GM23338 (cell line): ENCODE results near the gene ZFP36. TPM values are rescaled to one million over a fixed set of nuclear protein-coding genes. Genes with fewer than 3 reads are reported as not detected.
A peak's percentile ranks its signal among the peaks of the same experiment; 100 is the strongest.

Experiments used
- ATAC-seq: fragments of 200-7000 bp; cut with Tn5 transposase; 3 replicates; pipeline ENCODE4 v1.9.1; 2020
- DNase-seq: peaks from one replicate; pipeline ENCODE4 v3.0.0-alpha.2; 2015; ENCODE audit warnings: low spot score
- H2AFZ ChIP-seq: fragments of 200-600 bp; sonication (generic); 2 replicates; pipeline ENCODE4 v1.8.0; 2016; ENCODE audit warnings: antibody characterized with exemption, mild to moderate bottlenecking, moderate library complexity
- H3F3A ChIP-seq: fragments of 200-600 bp; sonication (generic); replicated peaks from 2 replicates; pipeline ENCODE4 v1.8.0; 2017; ENCODE audit warnings: antibody characterized with exemption, mixed run types, low read depth
- H3K27ac ChIP-seq: fragments of 200-600 bp; sonication (generic); 2 replicates; pipeline ENCODE4 v1.6.1; 2016; ENCODE audit warnings: low read depth
- H3K27me3 ChIP-seq: fragments of 200-600 bp; sonication (generic); 2 replicates; pipeline ENCODE4 v1.8.0; 2016; ENCODE audit warnings: mild to moderate bottlenecking, mixed run types, moderate library complexity; ENCODE audit not compliant: insufficient read depth
- H3K36me3 ChIP-seq: fragments of 200-600 bp; sonication (generic); 2 replicates; pipeline ENCODE4 v1.8.0; 2016; ENCODE audit warnings: mild to moderate bottlenecking; ENCODE audit not compliant: insufficient read depth
- H3K4me1 ChIP-seq: fragments of 200-600 bp; sonication (generic); 2 replicates; pipeline ENCODE4 v1.8.0; 2016; ENCODE audit warnings: mild to moderate bottlenecking, moderate library complexity; ENCODE audit not compliant: insufficient read depth
- H3K4me2 ChIP-seq: fragments of 200-600 bp; sonication (generic); 2 replicates; pipeline ENCODE4 v1.7.1; 2017; ENCODE audit warnings: mixed run types
- H3K4me3 ChIP-seq: fragments of 200-600 bp; sonication (generic); 2 replicates; pipeline ENCODE4 v1.6.1; 2016; ENCODE audit warnings: mixed run types
- H3K79me2 ChIP-seq: fragments of 200-600 bp; sonication (generic); replicated peaks from 2 replicates; pipeline ENCODE4 v1.8.0; 2017; ENCODE audit warnings: mild to moderate bottlenecking; ENCODE audit not compliant: insufficient read depth
- H3K9me2 ChIP-seq: fragments of 200-600 bp; sonication (generic); 2 replicates; pipeline ENCODE4 v1.8.0; 2017; ENCODE audit not compliant: insufficient read depth
- H4K20me1 ChIP-seq: fragments of 200-600 bp; sonication (generic); replicated peaks from 2 replicates; pipeline ENCODE4 v1.8.0; 2017; ENCODE audit warnings: mild to moderate bottlenecking; ENCODE audit not compliant: insufficient read depth
- H3K27ac Mint-ChIP-seq: 2 replicates; pipeline ENCODE4 v1.8.0; 2020; ENCODE audit warnings: inconsistent platforms, mild to moderate bottlenecking, moderate library complexity, mixed read lengths
- H3K27me3 Mint-ChIP-seq: 3 replicates; pipeline ENCODE4 v1.8.0; 2022; ENCODE audit warnings: low read depth, mild to moderate bottlenecking, moderate library complexity, mixed read lengths, inconsistent platforms; ENCODE audit not compliant: insufficient read depth, poor library complexity
- H3K36me3 Mint-ChIP-seq: 3 replicates; pipeline ENCODE4 v1.8.0; 2021; ENCODE audit warnings: low read depth, mild to moderate bottlenecking, inconsistent platforms, moderate library complexity, mixed read lengths
- H3K4me1 Mint-ChIP-seq: 3 replicates; pipeline ENCODE4 v1.8.0; 2020; ENCODE audit warnings: mild to moderate bottlenecking, inconsistent platforms, mixed read lengths
- H3K4me3 Mint-ChIP-seq: 3 replicates; pipeline ENCODE4 v1.8.0; 2021; ENCODE audit warnings: moderate library complexity, mild to moderate bottlenecking, inconsistent platforms, mixed read lengths
- H3K9me3 Mint-ChIP-seq: 3 replicates; pipeline ENCODE4 v1.8.0; 2020; ENCODE audit warnings: moderate library complexity, mild to moderate bottlenecking, inconsistent platforms, mixed read lengths
- CREB1 ChIP-seq: fragments of 250-450 bp; sonication (Bioruptor Pico); IDR thresholded peaks from 2 replicates; pipeline ENCODE4 v1.5.0; 2020; ENCODE audit warnings: low read depth, mild to moderate bottlenecking, moderate library complexity
- CTCF ChIP-seq, 2 experiments: fragments of 200-600 bp in 1 of 2; sonication (generic) in 1 of 2; conservative IDR thresholded peaks; 2 replicates each; pipeline versions ENCODE4 v1.5.1 to v1.6.1; 2016 to 2017; ENCODE audit warnings: antibody characterized with exemption in 2 of 2, low read depth in 2 of 2, mild to moderate bottlenecking in 2 of 2, moderate library complexity in 1 of 2
- ETS1 ChIP-seq: IDR thresholded peaks from 2 replicates; pipeline ENCODE4 v1.6.1; 2016; ENCODE audit warnings: antibody characterized with exemption
- EZH2 ChIP-seq: fragments of 200-600 bp; sonication (generic); IDR thresholded peaks from one replicate; pipeline ENCODE4 v1.8.0; 2017; ENCODE audit warnings: antibody characterized with exemption, mild to moderate bottlenecking, low read depth; ENCODE audit not compliant: unreplicated experiment
- EZH2phosphoT487 ChIP-seq: fragments of 200-600 bp; sonication (generic); IDR thresholded peaks from one replicate; pipeline ENCODE4 v1.8.1; 2018; ENCODE audit warnings: antibody characterized with exemption; ENCODE audit not compliant: unreplicated experiment
- JUNB ChIP-seq: IDR thresholded peaks from one replicate; pipeline ENCODE4 v1.6.1; 2016; ENCODE audit warnings: antibody characterized with exemption; ENCODE audit not compliant: unreplicated experiment
- NANOG ChIP-seq: IDR thresholded peaks from 2 replicates; pipeline ENCODE4 v1.6.1; 2016; ENCODE audit warnings: antibody characterized with exemption, borderline replicate concordance
- POLR2AphosphoS5 ChIP-seq: IDR thresholded peaks from 2 replicates; pipeline ENCODE4 v1.6.1; 2016; ENCODE audit warnings: antibody characterized with exemption, low read depth
- STAT1 ChIP-seq: IDR thresholded peaks from one replicate; pipeline ENCODE4 v1.6.1; 2016; ENCODE audit warnings: antibody characterized with exemption; ENCODE audit not compliant: unreplicated experiment
- ZNF114 ChIP-seq: fragments of 250-450 bp; sonication (Bioruptor Pico); IDR thresholded peaks from 2 replicates; pipeline ENCODE4 v1.5.0; 2020; ENCODE audit warnings: mild to moderate bottlenecking, moderate library complexity
- ZNF331 ChIP-seq: fragments of 250-450 bp; sonication (Bioruptor Pico); IDR thresholded peaks from 2 replicates; pipeline ENCODE4 v1.5.0; 2020; ENCODE audit warnings: low read depth, mild to moderate bottlenecking, moderate library complexity
- ZNF462 ChIP-seq: fragments of 250-450 bp; sonication (Bioruptor Pico); IDR thresholded peaks from 2 replicates; pipeline ENCODE4 v1.5.0; 2020; ENCODE audit warnings: mild to moderate bottlenecking, moderate library complexity
- polyA plus RNA-seq: library from polyadenylated mRNA; unstranded; fragments of >200 nt; fragmentation: Nextera tagmentation; extraction: Ambion mirVana; gene quantifications from 2 replicates; pipeline ENCODE4 v1.2.1, GENCODE V29; 2016
- total RNA-seq: library from RNA; depleted of rRNA; stranded (reverse); fragments of >200 nt; shearing (Covaris generic); gene quantifications from 2 replicates; pipeline ENCODE4 v1.2.3, GENCODE V29; 2014

The ZFP36 gene
- total and polyA plus RNA-seq, 2 experiments from 2014 or later: 9.5 to 27.5 TPM

- no peaks in the 10 kb centered on the region; the same call in none of the 2 replicates for H4K20me1 ChIP-seq
- H3K4me3 ChIP-seq: peak overlapping the region; percentile 36; the same call in 1 of the 2 replicates
- peaks cover 10% of the 10 kb centered on the region for H3K27me3 Mint-ChIP-seq
- ATAC-seq: no peak
- peaks cover 28% of the 10 kb centered on the region for H3K4me1 Mint-ChIP-seq
- no peak overlapping the region for H3K4me3 Mint-ChIP-seq
- no peak for DNase-seq
- TF ChIP-seq EZH2 (no peak), EZH2phosphoT487 (no peak), ZNF462 (CRISPR knock-in tag) (no peak), POLR2AphosphoS5 (no peak), CTCF (conservative IDR thresholded peaks at IDR 0.05; ENCODE audit: low read depth in 2 of 2) (no peak), ETS1 (no peak), ZNF114 (CRISPR knock-in tag) (no peak), STAT1 (no peak), NANOG (no peak), JUNB (no peak), ZNF331 (CRISPR knock-in tag) (no peak), CREB1 (CRISPR knock-in tag) (no peak)
- H3K27me3 ChIP-seq: no peaks in the 10 kb centered on the region
- peaks cover 18% of the 10 kb centered on the region; the same call in 1 of the 2 replicates for H3K4me1 ChIP-seq
- H3K9me3 Mint-ChIP-seq: peaks cover 4% of the 10 kb centered on the region; the same call in 1 of the 3 replicates
- peak overlapping the region; percentile 22; the same call in 1 of the 2 replicates for H3K27ac Mint-ChIP-seq
- H3F3A ChIP-seq: peaks cover 36% of the 10 kb centered on the region; the same call in 1 of the 2 replicates
- H3K79me2 ChIP-seq: no peaks in the 10 kb centered on the region; the same call in 1 of the 2 replicates
- H3K36me3 ChIP-seq: 0 out of 2 replicates have a peak, but pooled peaks cover 7% of the 10 kb centered on the region
- H3K27ac ChIP-seq: peak overlapping the region; percentile 80; the same call in 1 of the 2 replicates
- no peak overlapping the region for H2AFZ ChIP-seq
- H3K9me2 ChIP-seq: no peaks in the 10 kb centered on the region
- peak overlapping the region; percentile 51 for H3K4me2 ChIP-seq
- H3K36me3 Mint-ChIP-seq: peaks cover 31% of the 10 kb centered on the region
These were observed 8.3 kb upstream of the ZFP36 start for GRCh38 chr19:39398297-39398864.
